GM12872 (cell line): ENCODE results near the gene CSRNP3.

ENCODE experiments used
- CTCF ChIP-seq: IDR thresholded peaks from 3 replicates; pipeline ENCODE4 v1.5.1; 2011; ENCODE audit warnings: low read depth, mild to moderate bottlenecking, low read length, moderate library complexity; ENCODE audit not compliant: insufficient read depth

CSRNP3 gene

GRCh38 chr2:165665614-165666013 lies 196.1 kb downstream of the CSRNP3 start:
- TF ChIP-seq CTCF = no peak

- no peak for TF ChIP-seq CTCF
Measured at GRCh38 chr2:165666605-165667004, 197.1 kb downstream of the CSRNP3 start.

GRCh38 chr2:165667375-165667774 lies 197.9 kb downstream of the CSRNP3 start:
- TF ChIP-seq CTCF = no peak

GRCh38 chr2:165674780-165675179 lies 205.3 kb downstream of the CSRNP3 start:
- no peak for TF ChIP-seq CTCF

- no peak for TF ChIP-seq CTCF
Measured at GRCh38 chr2:165675551-165675968, 206.1 kb downstream of the CSRNP3 start.

- no peak for TF ChIP-seq CTCF
Measured at GRCh38 chr2:165678882-165679281, 209.4 kb downstream of the CSRNP3 start.

GRCh38 chr2:165679621-165680020 lies 210.1 kb downstream of the CSRNP3 start:
- no peak for TF ChIP-seq CTCF

GRCh38 chr2:165681841-165682240 lies 212.3 kb downstream of the CSRNP3 start:
- no peak for TF ChIP-seq CTCF
